ENCODE measurements around the gene ANKS1A.

DNA sequence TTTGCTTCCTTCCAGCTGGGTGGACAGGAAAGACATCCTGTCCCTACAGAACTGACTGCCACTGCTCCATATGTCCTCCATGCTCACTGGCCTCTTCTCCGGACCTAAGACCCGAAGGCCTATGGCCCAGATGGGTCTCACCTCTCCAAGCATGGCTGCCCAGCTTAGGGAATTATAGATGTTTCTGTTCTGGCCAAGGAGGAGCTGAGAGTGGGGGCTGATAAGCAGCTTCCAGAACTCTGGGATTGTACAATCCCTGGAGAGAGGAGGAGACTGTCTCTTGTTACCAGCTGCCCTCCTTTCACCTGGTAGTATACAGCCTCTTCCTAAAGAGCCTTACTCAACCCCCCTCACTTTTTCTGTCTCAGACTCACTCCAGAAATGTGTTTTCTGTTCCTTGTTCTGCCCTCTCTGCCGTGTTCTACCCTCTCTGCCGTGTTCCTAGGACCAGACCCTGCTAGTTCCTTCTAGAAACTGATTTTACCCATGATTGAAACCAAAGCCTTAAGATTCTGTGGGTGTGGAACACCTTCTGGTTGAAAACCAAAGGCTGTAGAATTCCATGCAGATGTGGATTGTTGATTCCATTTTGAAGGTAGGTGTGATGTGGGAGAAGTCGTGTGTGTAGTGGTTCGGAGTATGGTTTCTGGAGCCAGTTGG, 28.7 kb downstream of the ANKS1A start:
- TF ChIP-seq, protein P1, sequence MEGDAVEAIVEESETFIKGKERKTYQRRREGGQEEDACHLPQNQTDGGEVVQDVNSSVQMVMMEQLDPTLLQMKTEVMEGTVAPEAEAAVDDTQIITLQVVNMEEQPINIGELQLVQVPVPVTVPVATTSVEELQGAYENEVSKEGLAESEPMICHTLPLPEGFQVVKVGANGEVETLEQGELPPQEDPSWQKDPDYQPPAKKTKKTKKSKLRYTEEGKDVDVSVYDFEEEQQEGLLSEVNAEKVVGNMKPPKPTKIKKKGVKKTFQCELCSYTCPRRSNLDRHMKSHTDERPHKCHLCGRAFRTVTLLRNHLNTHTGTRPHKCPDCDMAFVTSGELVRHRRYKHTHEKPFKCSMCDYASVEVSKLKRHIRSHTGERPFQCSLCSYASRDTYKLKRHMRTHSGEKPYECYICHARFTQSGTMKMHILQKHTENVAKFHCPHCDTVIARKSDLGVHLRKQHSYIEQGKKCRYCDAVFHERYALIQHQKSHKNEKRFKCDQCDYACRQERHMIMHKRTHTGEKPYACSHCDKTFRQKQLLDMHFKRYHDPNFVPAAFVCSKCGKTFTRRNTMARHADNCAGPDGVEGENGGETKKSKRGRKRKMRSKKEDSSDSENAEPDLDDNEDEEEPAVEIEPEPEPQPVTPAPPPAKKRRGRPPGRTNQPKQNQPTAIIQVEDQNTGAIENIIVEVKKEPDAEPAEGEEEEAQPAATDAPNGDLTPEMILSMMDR (IDR thresholded peaks at IDR 0.05 in 8 of 11, conservative IDR thresholded peaks at IDR 0.05 in 3 of 11), result no peak
- TF ChIP-seq POLR2AphosphoS5 (IDR thresholded peaks at IDR 0.05), result no peak
